Endothelial cell of hepatic sinusoid (primary cell): Measurements from ENCODE around the gene SGCA.

Experiments used
- in situ Hi-C: cut with HindIII; loops from 2 replicates; pipeline ENCODE4 v1.10.0; 2017; ENCODE audit warnings: low sequenced_read_pairs

SGCA gene

GRCh38 chr17:50191359-50192143 lies 25.7 kb downstream of the SGCA start:
- in situ Hi-C loops: no loop called here

GRCh38 chr17:50192144-50192617 lies 26.4 kb downstream of the SGCA start:
- in situ Hi-C loops: no loop called here

- in situ Hi-C loops: no loop called here
These were observed 26.9 kb downstream of the SGCA start for GRCh38 chr17:50192618-50193291.

GRCh38 chr17:50194140-50194933 lies 28.5 kb downstream of the SGCA start:
- in situ Hi-C loops: no loop called here

- in situ Hi-C loops: no loop called here
These were observed 29.4 kb downstream of the SGCA start for GRCh38 chr17:50194934-50195865.

GRCh38 chr17:50196036-50196435 lies 30.2 kb downstream of the SGCA start:
- in situ Hi-C loops: no loop called here

GRCh38 chr17:50196826-50197225 lies 31.0 kb downstream of the SGCA start:
- in situ Hi-C loops: no loop called here

GRCh38 chr17:50198026-50198669 lies 32.3 kb downstream of the SGCA start:
- in situ Hi-C loops: no loop called here

GRCh38 chr17:50199211-50199802 lies 33.5 kb downstream of the SGCA start:
- in situ Hi-C loops: no loop called here

- in situ Hi-C loops: loop anchor here (5.0 kb wide), 3 partner anchors 67 to 93 kb away; no protein-coding TSS in a partner anchor
These were observed 34.1 kb downstream of the SGCA start for GRCh38 chr17:50199803-50200456.

- in situ Hi-C loops: loop anchor here (5.0 kb wide), 3 partner anchors 67 to 93 kb away; no protein-coding TSS in a partner anchor
These were observed 34.9 kb downstream of the SGCA start for GRCh38 chr17:50200457-50201275.

- in situ Hi-C loops: loop anchor here (5.0 kb wide), 3 partner anchors 66 to 94 kb away; no protein-coding TSS in a partner anchor
These were observed 35.6 kb downstream of the SGCA start, which contains the start of gene COL1A1 for GRCh38 chr17:50201276-50201854. TSS of gene COL1A1 (minus strand) at chr17:50201631. CDS start at chr17:50201513, 118 bp downstream.

- in situ Hi-C loops: loop anchor here (5.0 kb wide), 3 partner anchors 64 to 96 kb away; no protein-coding TSS in a partner anchor
These were observed 37.3 kb downstream of the SGCA start for GRCh38 chr17:50203086-50203485.

GRCh38 chr17:50203604-50204345 lies 38.0 kb downstream of the SGCA start:
- in situ Hi-C loops: loop anchor here (5.0 kb wide), 3 partner anchors 64 to 96 kb away; no protein-coding TSS in a partner anchor

- in situ Hi-C loops: loop anchor here (5.0 kb wide), 3 partner anchors 63 to 97 kb away; no protein-coding TSS in a partner anchor
These were observed 38.6 kb downstream of the SGCA start for GRCh38 chr17:50204431-50204830.
